Ramos (cell line): ENCODE measurements around the gene KIF26A.
"Not testable (repeated sequence)": the region's sequence is repeated elsewhere in the genome, so short reads cannot be mapped to it uniquely, and the experiment has no call there.

Experiments used
- in situ Hi-C: fragments of 300-500 bp; cut with MboI; formaldehyde crosslinking; loops from one replicate; pipeline ENCODE4 v1.14.3; 2022; ENCODE audit warnings: low sequenced_read_pairs; ENCODE audit not compliant: unreplicated experiment

The KIF26A gene

DNA sequence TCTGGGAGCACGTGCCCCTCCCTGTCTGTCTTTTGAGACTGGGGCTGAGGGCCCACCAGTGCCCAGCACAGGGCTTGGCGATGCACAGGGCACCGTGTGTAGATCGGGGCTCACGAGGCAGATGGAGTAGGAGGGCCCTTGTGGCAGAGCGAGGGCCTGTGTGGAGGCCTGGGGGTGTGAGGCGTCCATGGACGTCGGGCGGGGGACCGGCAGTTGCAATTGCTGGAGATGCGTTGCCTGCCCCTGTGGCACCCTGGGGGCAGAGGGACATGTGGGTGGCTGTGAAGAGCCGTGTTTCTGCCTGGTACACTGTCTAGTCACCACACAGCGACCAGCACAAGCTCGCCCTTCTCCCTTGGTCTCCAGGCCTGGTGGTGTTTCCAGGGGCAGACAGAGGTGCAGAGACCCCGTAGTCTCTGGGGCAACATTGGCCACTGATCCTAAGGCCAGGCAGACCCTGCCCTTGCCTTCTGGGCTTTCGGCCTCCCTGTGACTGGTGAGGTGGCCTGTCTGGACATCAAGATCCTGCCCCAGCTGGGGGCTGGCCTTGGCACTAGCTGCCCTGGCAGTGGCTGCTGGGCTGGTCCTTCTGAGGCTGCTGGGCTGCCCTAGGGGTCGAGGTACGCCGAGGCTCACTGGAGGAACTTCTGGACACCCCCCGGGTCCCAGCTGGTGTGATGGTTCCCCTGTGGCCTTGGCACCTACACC lies 14.5 kb downstream of the KIF26A start:
- in situ Hi-C loops: no loop called here

DNA sequence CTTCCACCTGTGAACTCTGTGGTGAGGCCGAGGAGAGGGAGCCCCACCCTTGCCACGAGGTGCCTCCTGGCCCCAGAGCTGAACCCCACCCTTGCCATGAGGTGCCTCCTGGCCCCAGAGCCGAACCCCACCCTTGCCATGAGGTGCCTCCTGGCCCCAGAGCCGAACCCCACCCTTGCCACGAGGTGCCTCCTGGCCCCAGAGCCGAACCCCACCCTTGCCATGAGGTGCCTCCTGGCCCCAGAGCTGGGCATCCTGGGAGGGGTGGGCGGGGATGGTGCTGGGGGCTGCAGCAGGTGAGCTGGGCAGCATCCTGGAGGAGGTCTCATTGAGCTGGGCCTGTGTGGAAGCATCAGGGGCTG lies 15.0 kb downstream of the KIF26A start:
- in situ Hi-C loops: not testable (repeated sequence)

DNA sequence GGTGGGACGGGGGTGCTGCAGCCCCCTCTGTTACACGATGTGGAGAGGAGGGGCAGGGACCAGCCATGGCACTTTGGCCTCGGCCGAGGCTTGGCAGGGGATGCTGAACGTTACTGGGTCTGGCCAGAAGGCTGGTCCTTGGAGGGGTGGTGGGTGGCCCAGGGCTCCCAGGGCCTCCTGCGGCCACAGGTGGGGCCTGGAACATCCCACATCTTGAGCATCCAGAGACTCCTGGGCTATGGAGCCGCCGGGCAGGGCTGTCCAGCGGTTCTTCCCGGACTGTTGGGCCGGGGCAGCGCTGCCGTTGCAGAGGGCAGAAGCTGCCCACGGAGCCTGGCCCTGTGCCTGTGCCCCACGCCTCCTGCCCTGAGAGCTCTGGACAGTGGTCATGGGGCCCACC lies 15.9 kb downstream of the KIF26A start:
- in situ Hi-C loops: no loop called here

DNA sequence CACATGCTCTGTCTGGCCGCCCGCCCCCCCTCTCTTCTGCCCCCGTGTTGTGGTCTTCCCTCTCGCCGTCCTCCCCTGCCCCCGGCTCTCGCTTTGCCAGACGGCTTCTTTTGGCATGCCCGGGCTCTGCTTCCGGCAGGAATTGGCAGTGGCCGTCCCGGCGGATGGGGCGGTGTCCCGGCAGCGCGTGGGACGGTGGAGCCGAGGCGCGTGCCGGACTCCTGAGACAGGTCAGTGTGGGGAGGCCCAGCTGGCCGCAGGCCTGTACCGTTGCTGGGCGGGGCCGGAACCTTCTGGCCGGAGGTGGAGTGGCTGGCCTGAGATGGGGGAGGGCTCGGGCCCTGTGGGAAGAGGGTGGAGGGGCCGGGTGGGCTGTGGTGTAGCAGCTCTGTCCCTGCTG lies 17.1 kb downstream of the KIF26A start:
- in situ Hi-C loops: no loop called here

DNA sequence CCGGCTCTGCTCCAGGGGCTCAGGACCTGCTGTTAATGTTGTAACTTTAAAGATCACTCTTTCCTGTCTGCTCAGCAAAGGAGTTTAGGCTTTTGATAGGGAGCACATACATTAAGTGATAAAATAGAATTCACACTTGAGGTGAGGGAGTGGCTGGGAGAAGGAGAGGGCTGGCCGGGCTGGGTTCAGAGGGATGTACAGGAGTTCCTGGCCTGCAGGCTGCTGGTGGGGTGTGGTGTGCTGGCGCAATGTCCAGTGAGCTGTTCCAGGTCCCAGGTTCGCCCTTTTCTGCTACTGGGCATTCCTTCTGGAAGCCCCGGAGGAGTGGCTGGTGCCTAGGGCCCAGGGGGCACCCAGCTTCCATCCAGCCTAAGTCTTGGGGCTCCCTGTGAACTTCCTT lies 17.8 kb downstream of the KIF26A start:
- in situ Hi-C loops: no loop called here

DNA sequence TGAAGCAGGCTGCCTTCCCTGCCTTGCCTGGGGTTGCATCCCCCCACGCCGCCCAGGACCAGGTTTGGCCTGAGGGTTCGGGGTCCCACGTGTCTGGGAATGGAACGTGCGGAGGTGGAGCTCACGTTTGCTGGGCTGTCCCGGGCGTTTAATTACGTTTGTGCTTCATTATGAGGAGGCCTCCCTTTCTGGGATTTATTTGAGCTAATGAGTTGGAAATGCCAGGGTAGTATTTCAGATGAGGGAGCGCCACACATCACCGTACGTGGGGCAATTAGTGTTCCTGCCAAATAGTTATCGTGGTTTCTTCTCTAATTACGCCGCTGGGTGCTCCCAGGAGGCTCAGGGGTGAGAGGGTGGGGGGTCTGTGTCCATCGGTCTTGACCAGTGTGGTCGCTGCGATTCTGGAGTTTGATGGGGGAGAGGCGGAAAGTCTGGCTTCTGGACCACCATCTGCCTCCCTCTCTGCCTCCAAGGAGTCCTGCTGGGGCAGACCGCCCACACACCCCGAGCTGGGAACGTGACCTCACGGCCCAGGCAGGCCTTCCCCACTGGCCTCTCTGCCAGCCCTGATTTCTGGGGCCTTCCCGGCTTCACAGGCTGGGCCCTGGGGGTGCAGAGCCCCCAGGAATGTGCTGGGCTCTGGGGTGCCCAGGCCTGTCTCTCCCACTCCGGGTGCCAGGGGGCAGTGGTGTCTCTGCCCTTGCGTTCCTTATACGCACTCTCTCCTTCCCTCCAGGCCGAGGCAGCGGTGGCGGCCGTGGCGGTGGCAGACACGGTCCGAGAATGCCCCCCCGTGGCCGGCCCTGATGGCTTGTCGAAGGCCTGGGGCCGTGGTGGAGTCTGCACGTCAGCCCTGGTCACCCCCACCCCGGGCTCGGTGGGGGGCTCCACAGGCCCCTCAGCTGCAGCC lies 18.9 kb downstream of the KIF26A start:
- in situ Hi-C loops: no loop called here

DNA sequence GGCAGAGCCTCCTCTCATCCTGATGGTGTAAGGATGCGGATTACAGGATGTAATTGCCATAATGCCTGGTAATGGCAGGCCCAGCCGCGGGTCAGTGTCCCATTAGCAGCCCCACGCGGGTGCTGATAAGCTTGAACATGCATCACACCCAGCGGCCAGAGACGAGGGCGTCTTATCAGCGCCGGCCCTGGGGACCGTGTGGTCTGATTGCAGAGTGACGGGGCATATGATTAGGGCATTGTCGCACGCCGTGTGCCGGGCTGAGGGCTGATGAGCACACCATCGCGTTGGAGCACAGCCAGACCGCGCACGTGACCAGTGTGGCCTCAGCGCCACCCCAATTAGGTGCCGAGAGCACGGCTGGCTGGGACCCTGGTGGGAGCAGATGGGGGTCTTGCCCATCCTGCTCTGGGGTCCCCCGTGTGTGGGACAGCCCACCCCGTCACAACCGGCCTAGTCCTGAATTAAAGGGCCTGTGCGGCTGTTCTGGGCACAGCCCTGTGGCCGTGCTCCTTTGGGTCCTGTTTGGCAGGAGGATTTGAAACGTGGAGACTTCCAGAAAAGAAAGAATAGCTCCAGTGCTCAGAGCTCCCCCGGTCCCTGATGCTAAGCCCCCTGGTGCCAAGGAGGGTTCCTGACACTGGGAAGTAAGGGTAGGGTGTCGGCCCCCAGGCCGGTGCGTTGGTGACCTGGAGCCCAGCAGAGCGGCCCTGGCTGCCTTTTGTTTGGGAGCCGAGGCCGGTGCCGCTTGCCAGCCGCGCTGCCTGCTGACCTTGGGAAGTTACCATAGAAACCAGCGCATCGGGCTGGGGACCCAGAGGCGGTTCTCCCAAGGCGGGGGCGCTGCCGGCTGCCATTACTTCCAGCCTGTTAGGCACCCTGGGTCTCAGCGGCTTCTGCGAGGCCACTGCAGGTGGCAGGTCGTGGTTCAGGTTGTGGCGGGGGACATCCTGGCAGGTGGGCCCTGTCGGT lies 20.7 kb downstream of the KIF26A start:
- in situ Hi-C loops: no loop called here

DNA sequence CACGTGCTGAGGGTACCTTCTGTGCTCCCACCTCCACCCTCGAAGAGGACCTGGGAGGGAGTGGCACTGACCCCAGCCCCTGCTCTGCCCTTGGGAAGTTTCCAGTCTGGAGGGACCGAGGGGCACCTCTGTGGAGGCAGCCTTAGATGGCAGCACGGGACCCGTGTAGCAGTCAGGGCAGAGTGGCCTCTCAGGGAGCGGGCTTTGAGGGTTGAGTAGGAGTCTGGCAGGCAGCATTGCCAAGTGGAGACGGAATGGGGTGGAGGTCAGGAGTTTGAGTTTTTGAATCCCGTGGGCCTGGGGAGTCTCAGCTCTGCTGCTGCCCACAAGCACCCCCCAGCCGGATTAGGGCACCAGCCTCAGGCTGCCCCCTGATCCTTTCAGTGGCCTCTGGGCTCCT lies 21.6 kb downstream of the KIF26A start:
- in situ Hi-C loops: no loop called here

DNA sequence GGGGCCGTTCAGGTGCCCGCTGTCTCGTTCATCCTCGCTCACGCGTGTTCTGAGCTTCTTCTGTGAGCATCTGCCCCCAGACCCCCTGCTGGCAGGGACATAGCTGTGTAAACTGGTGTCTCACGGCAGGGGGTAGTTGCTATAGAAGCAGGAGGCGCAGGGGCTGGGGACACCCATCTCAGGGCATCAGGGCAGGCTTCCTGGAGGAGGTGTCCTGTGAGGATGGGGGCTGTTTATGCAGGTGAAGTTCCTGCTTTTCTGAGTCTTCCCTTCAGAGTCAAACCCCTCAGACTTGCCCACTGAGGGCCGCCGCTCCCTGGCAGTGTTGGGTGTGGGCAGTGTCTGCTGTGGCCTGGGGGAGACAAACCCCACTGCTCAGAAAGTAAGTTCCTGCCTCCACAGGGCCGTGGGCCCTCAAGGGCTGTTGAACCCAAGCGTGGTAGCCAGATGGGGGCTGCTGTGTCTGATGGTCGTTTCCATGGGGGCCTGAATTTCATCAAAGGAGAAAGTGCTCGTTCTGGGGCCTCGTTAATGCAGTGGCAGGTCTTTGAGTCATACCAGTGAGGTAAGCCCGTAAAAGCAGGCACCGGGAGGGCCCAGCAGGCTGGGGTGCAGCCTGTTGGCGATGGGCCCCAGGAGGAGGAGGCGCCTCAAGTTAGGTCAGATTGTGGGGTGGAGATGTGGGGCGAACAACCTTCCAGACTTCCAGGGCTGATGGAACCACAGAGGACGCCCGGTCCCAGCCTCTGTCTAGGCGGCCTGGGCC lies 23.4 kb downstream of the KIF26A start:
- in situ Hi-C loops: no loop called here

DNA sequence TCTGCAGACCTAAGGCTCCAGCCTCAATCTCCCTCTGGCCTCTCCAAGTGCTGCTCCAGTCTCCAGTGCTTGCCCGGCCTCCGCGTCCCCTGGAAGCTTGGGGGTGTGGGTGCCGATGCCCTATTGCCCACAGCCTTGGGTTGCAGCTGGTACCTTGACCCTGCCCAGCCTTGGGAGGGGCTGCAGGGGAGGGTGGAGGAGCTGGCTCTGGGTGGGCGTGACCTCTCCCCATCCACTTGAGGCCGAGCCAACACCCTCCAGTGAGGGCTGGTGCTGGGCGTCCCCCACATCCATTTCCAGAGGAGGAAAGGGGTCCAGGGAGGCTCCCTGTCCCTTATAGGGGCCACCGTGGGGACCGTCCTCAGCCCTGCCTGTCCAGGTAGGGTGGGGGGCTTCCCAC lies 24.1 kb downstream of the KIF26A start:
- in situ Hi-C loops: no loop called here

DNA sequence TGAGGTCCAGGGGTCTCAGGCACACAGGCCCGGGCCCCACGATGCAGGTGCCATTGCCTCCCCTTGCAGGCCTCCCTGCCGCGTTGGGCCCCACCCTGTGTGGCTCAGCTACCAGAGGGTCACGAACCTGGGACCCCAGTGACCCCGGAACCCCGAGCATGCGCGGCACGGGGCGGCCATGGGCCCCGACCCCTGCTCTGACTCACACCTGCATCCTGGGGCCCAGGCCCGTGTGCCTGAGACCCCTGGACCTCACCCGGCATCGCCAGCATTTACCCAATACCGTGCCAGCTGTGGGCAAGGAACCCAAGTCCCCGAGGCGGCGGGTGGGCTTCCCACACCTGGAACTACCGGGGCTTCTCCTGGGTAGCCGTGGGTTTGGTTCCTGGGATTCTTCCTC lies 25.2 kb downstream of the KIF26A start:
- in situ Hi-C loops: no loop called here

DNA sequence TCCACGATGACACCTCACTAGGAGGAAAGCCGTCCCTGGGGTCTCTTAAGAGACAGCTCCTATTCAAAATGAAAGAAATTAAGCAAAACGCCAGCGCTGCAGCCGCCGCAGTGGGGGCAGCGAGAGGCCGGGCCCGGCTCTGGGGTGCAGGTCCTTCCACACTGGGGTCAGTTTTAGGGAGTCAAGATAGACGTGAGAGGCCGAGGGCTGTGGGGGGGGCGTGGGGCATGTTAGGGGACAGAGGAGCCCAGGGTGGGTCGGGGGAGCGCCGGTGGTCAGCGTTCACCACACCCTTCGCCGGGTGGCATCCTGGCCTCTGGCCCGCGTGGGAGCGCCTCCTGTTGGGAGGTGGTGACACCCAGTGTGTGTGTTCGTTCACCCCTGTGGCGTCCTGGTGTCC lies 25.7 kb downstream of the KIF26A start:
- in situ Hi-C loops: no loop called here

DNA sequence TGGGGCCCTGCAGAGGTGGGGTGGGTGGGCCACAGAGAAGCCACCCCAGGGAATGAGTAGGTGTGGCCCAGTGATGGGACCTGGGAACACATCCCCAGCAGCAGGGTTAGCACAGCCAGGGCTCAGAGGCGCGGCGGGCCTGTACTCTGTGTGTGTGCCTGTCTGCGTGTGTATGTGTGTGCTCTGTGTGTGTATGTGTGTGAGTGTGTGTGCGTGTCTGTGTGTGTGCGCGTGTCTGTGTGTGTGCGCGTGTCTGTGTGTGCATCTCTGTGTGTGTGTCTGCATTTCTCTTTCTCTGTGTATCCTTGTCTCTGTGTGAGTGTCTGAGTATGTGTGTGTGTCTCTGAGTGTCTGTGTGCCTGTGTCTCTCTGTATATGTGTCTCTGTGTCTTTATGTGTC lies 26.1 kb downstream of the KIF26A start:
- in situ Hi-C loops: no loop called here

DNA sequence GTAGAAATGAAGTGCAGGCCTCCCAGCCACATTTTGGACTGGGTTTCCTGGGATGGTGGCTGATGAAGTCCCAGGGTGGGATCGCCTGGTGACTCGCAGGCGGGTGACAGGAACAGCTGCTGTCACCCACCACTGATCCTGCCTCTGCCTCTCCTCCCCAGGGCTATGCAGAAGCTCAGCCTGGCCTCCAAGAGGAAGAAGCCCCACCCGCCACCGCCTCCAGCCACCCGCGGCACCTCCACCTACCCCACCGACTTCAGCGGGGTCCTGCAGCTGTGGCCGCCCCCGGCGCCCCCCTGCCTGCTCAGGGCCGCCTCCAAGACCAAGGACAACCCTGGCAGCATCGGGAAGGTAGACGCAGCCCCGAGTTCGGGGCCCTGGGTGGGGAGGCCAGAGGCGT lies 28.3 kb downstream of the KIF26A start:
- in situ Hi-C loops: no loop called here

DNA sequence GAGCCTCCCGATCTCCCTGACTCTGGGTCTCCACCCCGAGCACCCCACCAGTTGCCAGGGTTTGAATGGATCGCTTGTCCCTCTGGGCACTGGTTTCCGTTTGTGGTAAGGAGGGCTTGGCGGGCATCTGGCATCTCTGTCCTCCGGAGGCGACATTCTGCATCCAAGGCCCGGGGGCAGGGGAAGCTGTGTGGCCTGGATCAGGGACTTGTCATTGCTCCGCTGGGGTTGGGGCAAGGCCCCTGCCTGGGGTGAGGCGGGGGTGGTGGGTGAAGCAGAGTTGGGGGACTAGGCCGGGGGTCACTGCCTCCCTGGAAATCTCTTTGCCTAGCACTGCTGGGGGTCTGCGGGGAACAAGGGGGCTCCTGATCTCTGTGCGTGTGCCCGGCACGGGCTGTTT lies 30.2 kb downstream of the KIF26A start:
- in situ Hi-C loops: no loop called here

DNA sequence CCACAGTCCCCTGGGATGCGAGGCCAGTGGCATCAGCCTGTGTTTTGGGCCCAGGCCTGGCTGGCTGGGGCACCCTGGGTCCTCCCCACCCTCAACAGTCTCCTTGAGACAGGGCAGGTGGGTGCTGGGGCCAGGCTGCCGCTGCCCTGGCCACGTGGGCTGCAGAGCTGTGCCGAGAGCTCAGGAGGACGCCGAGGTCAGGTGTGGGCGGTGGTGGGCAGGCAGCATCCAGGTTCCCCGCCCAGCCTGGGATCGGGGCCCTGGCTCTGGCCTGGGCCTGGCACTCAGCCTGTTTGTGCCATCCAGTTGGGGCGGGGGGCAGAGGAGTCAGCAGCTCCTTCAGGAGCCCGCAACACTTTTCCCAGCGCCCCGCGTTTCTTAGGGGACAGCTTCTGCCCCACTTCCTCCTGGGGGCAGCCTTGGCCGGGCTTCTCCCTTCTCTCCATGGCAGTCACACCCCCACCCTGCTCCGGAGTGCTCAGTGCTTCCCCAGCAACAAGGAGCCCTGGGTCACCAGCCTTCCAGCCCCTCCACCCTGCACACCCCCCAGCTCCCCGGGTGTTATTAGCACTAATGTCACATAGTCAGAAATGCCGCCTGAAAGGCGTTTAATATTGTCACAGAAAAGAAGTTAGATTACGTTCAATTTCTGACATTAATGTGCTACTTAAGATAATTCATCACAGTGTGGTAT lies 30.8 kb downstream of the KIF26A start:
- in situ Hi-C loops: no loop called here

DNA sequence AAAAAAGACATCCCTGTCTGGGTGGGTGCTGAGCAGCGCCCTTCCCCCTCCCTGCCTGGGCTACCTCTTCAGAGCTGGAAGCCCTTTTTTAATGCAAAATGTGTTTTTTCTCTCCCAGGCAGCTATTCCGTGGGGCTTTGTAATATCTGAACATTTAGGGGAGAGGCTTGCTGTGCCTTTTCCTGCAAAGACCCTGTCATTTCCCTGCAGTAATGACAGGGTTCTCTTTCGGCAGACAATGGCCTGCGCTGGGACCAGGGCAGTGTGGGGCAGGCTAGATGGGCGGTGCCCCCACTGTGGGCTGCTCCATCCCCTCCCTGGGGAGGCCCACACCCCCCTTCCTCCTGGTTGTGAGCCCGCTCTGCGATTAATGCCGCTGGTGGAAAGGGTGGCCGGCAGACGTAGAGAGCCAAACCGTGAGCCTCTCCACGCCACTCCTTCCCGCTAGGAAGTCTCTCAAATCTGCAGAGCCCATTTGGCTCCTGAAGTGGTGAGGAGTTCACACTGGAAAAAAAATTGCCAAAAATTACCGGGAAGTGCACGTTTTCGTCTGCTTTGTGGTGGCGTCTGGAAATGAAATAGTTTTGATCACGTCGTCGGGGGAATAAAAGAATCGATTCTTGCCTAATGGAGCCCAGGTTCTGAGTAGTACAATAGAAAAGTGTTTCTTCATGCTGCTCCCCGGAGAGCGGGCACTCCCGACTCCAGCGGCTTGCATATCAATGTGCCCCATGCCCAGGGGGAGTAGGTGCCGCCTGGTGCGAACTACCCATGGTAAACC lies 31.5 kb downstream of the KIF26A start:
- in situ Hi-C loops: no loop called here

DNA sequence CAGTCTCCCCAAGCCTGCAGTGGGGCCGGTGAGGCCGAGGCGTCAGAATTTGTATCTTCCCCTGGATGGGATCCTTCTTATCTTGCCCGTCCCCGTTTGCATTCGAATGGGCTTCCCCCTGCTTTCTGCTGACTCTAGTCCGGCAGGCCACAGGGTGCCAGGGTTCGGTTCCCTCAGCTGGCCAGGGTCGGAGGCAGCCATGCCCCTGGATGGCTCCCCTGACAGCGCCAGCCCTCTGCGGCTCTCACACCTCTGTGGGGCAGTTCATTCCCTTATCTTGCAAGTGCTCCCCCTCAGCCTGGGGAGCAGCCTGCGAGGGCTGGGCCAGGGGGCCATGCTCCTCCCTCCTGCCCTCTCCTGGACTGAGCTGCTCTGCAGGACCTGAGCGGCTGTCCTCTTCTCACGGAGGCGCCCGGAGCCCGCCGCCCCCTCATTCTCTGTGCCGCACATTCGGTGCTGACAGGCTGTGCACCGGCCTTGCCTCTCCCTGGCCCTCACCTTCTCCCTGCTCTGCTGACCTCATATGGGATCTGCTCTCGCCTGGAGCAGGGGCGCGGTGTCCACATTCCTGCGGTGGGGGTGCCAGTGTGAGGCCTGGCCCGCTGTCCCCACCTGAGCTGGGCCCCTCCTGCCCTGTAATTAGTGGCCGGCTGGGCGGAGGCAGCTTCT lies 32.8 kb downstream of the KIF26A start:
- in situ Hi-C loops: no loop called here
